ENCODE measurements around the gene ZNF423.
"Not testable (repeated sequence)": the region's sequence is repeated elsewhere in the genome, so short reads cannot be mapped to it uniquely, and the experiment has no call there.

The ZNF423 gene

DNA sequence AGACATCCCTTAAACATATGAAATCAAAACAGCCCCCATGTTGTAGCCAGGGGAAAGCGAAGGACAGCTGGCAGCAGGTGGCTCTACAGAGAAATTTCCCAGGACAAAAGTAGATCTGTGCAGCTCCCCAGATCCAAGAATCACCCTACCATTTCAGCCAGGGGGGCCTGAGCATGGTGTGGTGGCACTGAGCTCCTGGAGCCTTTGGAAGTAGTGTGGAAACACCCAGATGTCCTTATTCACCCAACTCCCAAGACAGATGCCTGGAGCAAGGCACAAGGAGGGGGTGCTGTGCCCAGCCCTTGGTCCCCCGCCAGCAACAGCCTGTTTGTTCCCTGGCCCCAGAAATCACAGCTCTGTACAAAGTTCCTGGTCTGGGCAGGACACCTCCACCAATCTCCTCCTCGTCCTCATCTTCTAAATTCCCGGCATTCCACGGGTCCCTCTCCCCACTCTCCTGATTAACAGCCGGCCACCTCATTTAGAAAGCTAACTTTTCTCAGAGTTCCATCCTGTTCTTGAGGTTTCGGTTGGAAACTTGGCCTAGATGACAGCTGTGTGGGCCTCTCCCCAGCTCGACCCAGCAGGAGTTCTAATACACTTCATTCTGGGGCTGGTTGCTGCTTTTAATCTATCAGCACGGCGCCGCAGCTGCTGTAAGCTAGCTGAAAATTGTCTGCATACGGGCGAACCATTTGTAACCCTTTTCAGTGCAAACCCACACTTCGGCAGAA lies 291.2 kb downstream of the ZNF423 start:
- H4K91ac ChIP-seq (ENCODE audit: low read length): no peak overlapping the region
- no peaks in the 10 kb centered on the region for H3K9me3 ChIP-seq (ENCODE audit: control insufficient read depth, low read length)
- no peak overlapping the region for H2BK15ac ChIP-seq (ENCODE audit: low read depth, poor library complexity, severe bottlenecking)
- H3K27ac ChIP-seq (ENCODE audit: low read length, poor library complexity, severe bottlenecking): no peak overlapping the region
- H3K14ac ChIP-seq (ENCODE audit: low read length in 2 of 2): no peak overlapping the region
- H3K4me3 ChIP-seq (ENCODE audit: insufficient read depth in 1 of 2, low read depth in 1 of 2, low read length in 2 of 2): peak overlapping the region in 1 of 2 experiments; percentile 16
- H3K18ac ChIP-seq (ENCODE audit: low read depth in 1 of 2, low read length in 2 of 2): no peak overlapping the region
- no peak overlapping the region for H3K4me2 ChIP-seq (ENCODE audit: low read length, poor library complexity, severe bottlenecking)
- no peaks in the 10 kb centered on the region for H3K27me3 ChIP-seq (ENCODE audit: control insufficient read depth in 1 of 2, insufficient read depth in 1 of 2, low read length in 2 of 2)
- no peak overlapping the region for H2BK120ac ChIP-seq (ENCODE audit: low read depth, low read length)
- no peak overlapping the region for H2AK5ac ChIP-seq (ENCODE audit: low read length, severe bottlenecking)
- peaks cover 10% of the 10 kb centered on the region for H3K4me1 ChIP-seq (ENCODE audit: control insufficient read depth, insufficient read depth, low read depth, low read length)
- no peak overlapping the region for H2BK12ac ChIP-seq (ENCODE audit: low read length in 2 of 2)
- no peak overlapping the region for H2AFZ ChIP-seq (ENCODE audit: low read depth, low read length)
- H4K8ac ChIP-seq (ENCODE audit: low read length): no peak overlapping the region
- H3K36me3 ChIP-seq (ENCODE audit: control insufficient read depth in 1 of 2, insufficient read depth in 2 of 2, low read depth in 1 of 2, low read length in 2 of 2): no peaks in the 10 kb centered on the region
- no peak overlapping the region for H3K23ac ChIP-seq (ENCODE audit: low read length in 2 of 2)
- H3K79me1 ChIP-seq (replicated peaks; ENCODE audit: low read length, poor library complexity, severe bottlenecking): no peaks in the 10 kb centered on the region
- no peak for DNase-seq
- H3K4ac ChIP-seq (ENCODE audit: low read depth in 1 of 2, low read length in 2 of 2): no peak overlapping the region
- H2BK5ac ChIP-seq (ENCODE audit: low read depth, low read length, poor library complexity, severe bottlenecking): no peak overlapping the region
- 67% methylated on average over 14 of the region's 14 CpGs for WGBS
- no peak overlapping the region for H3K9ac ChIP-seq (ENCODE audit: low read length)

DNA sequence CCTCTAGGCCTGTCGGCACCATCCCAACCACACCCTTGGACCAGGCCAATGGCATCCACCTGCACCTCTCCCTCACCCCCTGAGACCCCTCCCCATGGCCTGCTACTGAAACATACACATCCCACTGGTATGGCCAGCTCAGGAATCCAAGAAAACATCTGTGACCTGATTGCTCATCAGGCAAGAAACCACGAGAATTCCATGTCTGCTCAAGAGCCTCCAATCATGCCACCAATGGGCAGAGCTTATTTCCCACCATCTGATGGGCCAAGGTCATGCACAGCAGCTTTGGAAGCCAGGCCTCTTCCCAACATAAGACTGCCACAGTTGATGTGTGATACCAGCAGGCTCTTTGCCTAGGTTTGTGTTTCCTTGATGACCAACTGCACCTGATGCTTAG lies 292.2 kb downstream of the ZNF423 start:
- Histone ChIP-seq H3K9ac (ENCODE audit: low read length) (no peak overlapping the region), H2BK15ac (ENCODE audit: low read depth, poor library complexity, severe bottlenecking) (no peak overlapping the region), H3K27me3 (ENCODE audit: control insufficient read depth in 1 of 2, insufficient read depth in 1 of 2, low read length in 2 of 2) (no peaks in the 10 kb centered on the region), H2AK5ac (ENCODE audit: low read length, severe bottlenecking) (no peak overlapping the region), H3K14ac (ENCODE audit: low read length in 2 of 2) (no peak overlapping the region), H2AFZ (ENCODE audit: low read depth, low read length) (no peak overlapping the region), H3K4ac (ENCODE audit: low read depth in 1 of 2, low read length in 2 of 2) (no peak overlapping the region), H4K91ac (ENCODE audit: low read length) (no peak overlapping the region), H3K4me2 (ENCODE audit: low read length, poor library complexity, severe bottlenecking) (no peak overlapping the region), H4K8ac (ENCODE audit: low read length) (no peak overlapping the region), H3K18ac (ENCODE audit: low read depth in 1 of 2, low read length in 2 of 2) (no peak overlapping the region), H3K79me1 (replicated peaks; ENCODE audit: low read length, poor library complexity, severe bottlenecking) (no peaks in the 10 kb centered on the region), H2BK12ac (ENCODE audit: low read length in 2 of 2) (no peak overlapping the region), H3K9me3 (ENCODE audit: control insufficient read depth, low read length) (no peaks in the 10 kb centered on the region), H2BK120ac (ENCODE audit: low read depth, low read length) (no peak overlapping the region), H3K4me3 (ENCODE audit: insufficient read depth in 1 of 2, low read depth in 1 of 2, low read length in 2 of 2) (no peak overlapping the region), H3K4me1 (ENCODE audit: control insufficient read depth, insufficient read depth, low read depth, low read length) (peaks cover 10% of the 10 kb centered on the region), H3K23ac (ENCODE audit: low read length in 2 of 2) (no peak overlapping the region), H2BK5ac (ENCODE audit: low read depth, low read length, poor library complexity, severe bottlenecking) (no peak overlapping the region), H3K36me3 (ENCODE audit: control insufficient read depth in 1 of 2, insufficient read depth in 2 of 2, low read depth in 1 of 2, low read length in 2 of 2) (no peaks in the 10 kb centered on the region), H3K27ac (ENCODE audit: low read length, poor library complexity, severe bottlenecking) (no peak overlapping the region)
- 69% methylated on average over 2 of the region's 2 CpGs for WGBS
- no peak for DNase-seq

DNA sequence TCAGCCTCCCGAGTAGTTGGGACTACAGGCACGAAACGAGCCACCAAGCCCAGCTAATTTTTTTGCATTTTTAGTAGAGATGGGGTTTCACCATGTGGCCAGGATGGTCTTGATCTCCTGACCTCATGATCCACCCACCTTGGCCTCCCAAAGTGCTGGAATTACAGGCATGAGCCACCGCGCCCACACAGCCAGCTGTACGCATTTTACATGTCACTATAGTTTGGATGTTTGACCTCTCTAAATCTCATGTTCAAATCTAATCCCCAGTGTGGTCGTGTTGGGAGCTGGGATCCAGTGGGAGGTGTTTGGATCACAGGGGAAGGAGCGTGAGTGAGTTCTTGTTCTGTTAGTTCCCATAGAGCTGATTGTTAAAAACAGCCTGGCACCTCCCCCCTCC lies 293.0 kb downstream of the ZNF423 start:
- H3K27me3 ChIP-seq (ENCODE audit: control insufficient read depth in 1 of 2, insufficient read depth in 1 of 2, low read length in 2 of 2); H3K36me3 ChIP-seq (ENCODE audit: control insufficient read depth in 1 of 2, insufficient read depth in 2 of 2, low read depth in 1 of 2, low read length in 2 of 2); H3K14ac ChIP-seq (ENCODE audit: low read length in 2 of 2); H4K8ac ChIP-seq (ENCODE audit: low read length); H3K9ac ChIP-seq (ENCODE audit: low read length); H3K27ac ChIP-seq (ENCODE audit: low read length, poor library complexity, severe bottlenecking); H3K4ac ChIP-seq (ENCODE audit: low read depth in 1 of 2, low read length in 2 of 2); H2AK5ac ChIP-seq (ENCODE audit: low read length, severe bottlenecking); H4K91ac ChIP-seq (ENCODE audit: low read length); DNase-seq; H2BK12ac ChIP-seq (ENCODE audit: low read length in 2 of 2); H2BK120ac ChIP-seq (ENCODE audit: low read depth, low read length); H3K18ac ChIP-seq (ENCODE audit: low read depth in 1 of 2, low read length in 2 of 2); H2BK15ac ChIP-seq (ENCODE audit: low read depth, poor library complexity, severe bottlenecking); H2BK5ac ChIP-seq (ENCODE audit: low read depth, low read length, poor library complexity, severe bottlenecking); H3K4me3 ChIP-seq (ENCODE audit: insufficient read depth in 1 of 2, low read depth in 1 of 2, low read length in 2 of 2); H3K4me2 ChIP-seq (ENCODE audit: low read length, poor library complexity, severe bottlenecking); H3K79me1 ChIP-seq (replicated peaks; ENCODE audit: low read length, poor library complexity, severe bottlenecking); H3K9me3 ChIP-seq (ENCODE audit: control insufficient read depth, low read length); H2AFZ ChIP-seq (ENCODE audit: low read depth, low read length); H3K23ac ChIP-seq (ENCODE audit: low read length in 2 of 2): not testable (repeated sequence)
- H3K4me1 ChIP-seq (ENCODE audit: control insufficient read depth, insufficient read depth, low read depth, low read length): peaks cover 10% of the 10 kb centered on the region
- 100% methylated on average over 6 of the region's 8 CpGs for WGBS

DNA sequence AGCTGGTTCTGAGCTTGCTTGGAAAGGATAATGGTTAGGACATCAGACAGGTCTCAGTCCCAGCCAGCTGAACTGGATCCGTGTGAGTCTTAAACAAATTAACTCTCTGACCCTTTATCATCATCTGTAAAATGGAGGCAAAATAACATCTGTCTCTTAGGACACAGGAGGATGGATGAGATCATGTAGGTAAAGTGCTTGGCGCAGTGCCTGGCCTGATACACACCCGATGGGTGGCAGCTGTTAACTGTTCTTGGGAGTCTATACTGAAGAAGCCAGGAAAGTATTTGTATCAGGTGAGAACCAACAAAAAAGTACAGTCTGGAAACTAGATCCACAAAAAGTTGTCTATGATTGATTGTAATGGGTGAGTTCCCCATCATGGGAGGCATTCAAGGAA lies 293.7 kb downstream of the ZNF423 start:
- Histone ChIP-seq H3K79me1 (replicated peaks; ENCODE audit: low read length, poor library complexity, severe bottlenecking) (no peaks in the 10 kb centered on the region), H2BK120ac (ENCODE audit: low read depth, low read length) (no peak overlapping the region), H2AK5ac (ENCODE audit: low read length, severe bottlenecking) (no peak overlapping the region), H3K18ac (ENCODE audit: low read depth in 1 of 2, low read length in 2 of 2) (no peak overlapping the region), H2BK12ac (ENCODE audit: low read length in 2 of 2) (no peak overlapping the region), H3K23ac (ENCODE audit: low read length in 2 of 2) (no peak overlapping the region), H3K4ac (ENCODE audit: low read depth in 1 of 2, low read length in 2 of 2) (no peak overlapping the region), H3K14ac (ENCODE audit: low read length in 2 of 2) (no peak overlapping the region), H3K4me1 (ENCODE audit: control insufficient read depth, insufficient read depth, low read depth, low read length) (peaks cover 15% of the 10 kb centered on the region), H3K27me3 (ENCODE audit: control insufficient read depth in 1 of 2, insufficient read depth in 1 of 2, low read length in 2 of 2) (peaks cover 0 to 7% of the 10 kb centered on the region in 2 experiments), H3K4me2 (ENCODE audit: low read length, poor library complexity, severe bottlenecking) (no peak overlapping the region), H3K9ac (ENCODE audit: low read length) (no peak overlapping the region), H3K4me3 (ENCODE audit: insufficient read depth in 1 of 2, low read depth in 1 of 2, low read length in 2 of 2) (no peak overlapping the region), H3K9me3 (ENCODE audit: control insufficient read depth, low read length) (no peaks in the 10 kb centered on the region), H2AFZ (ENCODE audit: low read depth, low read length) (no peak overlapping the region), H3K36me3 (ENCODE audit: control insufficient read depth in 1 of 2, insufficient read depth in 2 of 2, low read depth in 1 of 2, low read length in 2 of 2) (no peaks in the 10 kb centered on the region), H3K27ac (ENCODE audit: low read length, poor library complexity, severe bottlenecking) (no peak overlapping the region), H2BK15ac (ENCODE audit: low read depth, poor library complexity, severe bottlenecking) (no peak overlapping the region), H4K91ac (ENCODE audit: low read length) (no peak overlapping the region), H4K8ac (ENCODE audit: low read length) (no peak overlapping the region), H2BK5ac (ENCODE audit: low read depth, low read length, poor library complexity, severe bottlenecking) (no peak overlapping the region)
- no peak for DNase-seq
- 95% methylated on average over 2 of the region's 3 CpGs for WGBS

Data from mesenchymal stem cell (in vitro differentiated cells and primary cell).